HG02884 (cell line): ENCODE data around the gene MEX3B.

Source experiments
- ATAC-seq: cut with Tn5 transposase; IDR thresholded peaks from one replicate; pipeline ENCODE4 v1.9.1; 2021; ENCODE audit warnings: mild to moderate bottlenecking, moderate library complexity; ENCODE audit not compliant: unreplicated experiment

Gene MEX3B

GRCh38 chr15:82045892-82046665 lies at the start of gene MEX3B:
TSS of gene MEX3B (minus strand) at chr15:82046018. CDS start at chr15:82045705, 313 bp downstream.
- ATAC-seq, result peak; percentile 76

- no peak for ATAC-seq
Observed at GRCh38 chr15:82093774-82094211, 48.0 kb upstream of the MEX3B start.

GRCh38 chr15:82093325-82093724 lies 47.5 kb upstream of the MEX3B start:
- ATAC-seq, result no peak

- ATAC-seq, result no peak
Observed at GRCh38 chr15:82091636-82092140, 45.9 kb upstream of the MEX3B start.

- ATAC-seq, result no peak
Observed at GRCh38 chr15:82086243-82086995, 40.6 kb upstream of the MEX3B start.

- ATAC-seq, result no peak
Observed at GRCh38 chr15:82081914-82082762, 36.3 kb upstream of the MEX3B start.

GRCh38 chr15:82080774-82081173 lies 35.0 kb upstream of the MEX3B start:
- no peak for ATAC-seq

- ATAC-seq, result no peak
Observed at GRCh38 chr15:82079736-82080135, 33.9 kb upstream of the MEX3B start.

- no peak for ATAC-seq
Observed at GRCh38 chr15:82074610-82075009, 28.8 kb upstream of the MEX3B start.

GRCh38 chr15:82072926-82073537 lies 27.2 kb upstream of the MEX3B start:
- ATAC-seq, result no peak

- ATAC-seq, result no peak
Observed at GRCh38 chr15:82066455-82066854, 20.6 kb upstream of the MEX3B start.

- ATAC-seq, result no peak
Observed at GRCh38 chr15:82064824-82065223, 19.0 kb upstream of the MEX3B start.

- ATAC-seq, result no peak
Observed at GRCh38 chr15:82062479-82063454, 16.9 kb upstream of the MEX3B start.

- no peak for ATAC-seq
Observed at GRCh38 chr15:82060817-82061216, 15.0 kb upstream of the MEX3B start.

GRCh38 chr15:82058517-82059204 lies 12.8 kb upstream of the MEX3B start:
- ATAC-seq, result no peak

GRCh38 chr15:82058026-82058425 lies 12.2 kb upstream of the MEX3B start:
- ATAC-seq, result no peak

GRCh38 chr15:82056958-82057823 lies 11.4 kb upstream of the MEX3B start:
- no peak for ATAC-seq

- ATAC-seq, result no peak
Observed at GRCh38 chr15:82052751-82053150, 6.9 kb upstream of the MEX3B start.
